MM.1S (cell line): ENCODE results near the gene MMS19.

Source experiments
- DNase-seq: peaks from one replicate; pipeline ENCODE4 v3.0.0-alpha.2; 2015
- H2AFZ ChIP-seq: fragments of 300-600 bp; sonication (generic); 2 replicates; pipeline ENCODE4 v1.6.0; 2016; ENCODE audit warnings: antibody characterized with exemption, low read length
- H3F3A ChIP-seq: fragments of 300-600 bp; sonication (generic); 2 replicates; pipeline ENCODE4 v1.6.1; 2016; ENCODE audit warnings: mild to moderate bottlenecking, antibody characterized with exemption, low read length, moderate library complexity, mixed read lengths; ENCODE audit not compliant: insufficient read depth
- H3K27ac ChIP-seq: fragments of 300-600 bp; sonication (generic); 2 replicates; pipeline ENCODE4 v1.5.1; 2016; ENCODE audit warnings: mild to moderate bottlenecking, low read length
- H3K27me3 ChIP-seq: fragments of 300-600 bp; sonication (generic); replicated peaks from 2 replicates; pipeline ENCODE4 v1.6.0; 2016; ENCODE audit warnings: low read length; ENCODE audit not compliant: insufficient read depth
- H3K36me3 ChIP-seq: fragments of 300-600 bp; sonication (generic); replicated peaks from 2 replicates; pipeline ENCODE4 v1.6.1; 2016; ENCODE audit warnings: mild to moderate bottlenecking, low read length, mixed read lengths; ENCODE audit not compliant: insufficient read depth
- H3K4me1 ChIP-seq: fragments of 300-600 bp; sonication (generic); 2 replicates; pipeline ENCODE4 v1.6.1; 2016; ENCODE audit warnings: low read length, mixed read lengths
- H3K4me2 ChIP-seq: fragments of 300-600 bp; sonication (generic); 2 replicates; pipeline ENCODE4 v1.6.0; 2016; ENCODE audit warnings: low read depth, low read length
- H3K4me3 ChIP-seq: fragments of 300-600 bp; sonication (generic); 2 replicates; pipeline ENCODE4 v1.5.1; 2016; ENCODE audit warnings: low read length, mixed read lengths
- H3K79me2 ChIP-seq: fragments of 300-600 bp; sonication (generic); 2 replicates; pipeline ENCODE4 v1.6.1; 2016; ENCODE audit warnings: mixed run types, low read length, mixed read lengths
- H3K9ac ChIP-seq: fragments of 300-600 bp; sonication (generic); 2 replicates; pipeline ENCODE4 v1.6.1; 2016; ENCODE audit warnings: low read length, mixed read lengths
- H3K9me2 ChIP-seq: fragments of 300-600 bp; sonication (generic); replicated peaks from 2 replicates; pipeline ENCODE4 v1.6.1; 2016; ENCODE audit warnings: mild to moderate bottlenecking, low read length, mixed read lengths; ENCODE audit not compliant: insufficient read depth
- H3K9me3 ChIP-seq: fragments of 300-600 bp; sonication (generic); replicated peaks from 2 replicates; pipeline ENCODE4 v1.6.1; 2016; ENCODE audit warnings: mild to moderate bottlenecking, low read length, mixed read lengths; ENCODE audit not compliant: insufficient read depth
- H4K20me1 ChIP-seq: fragments of 300-600 bp; sonication (generic); 2 replicates; pipeline ENCODE4 v1.6.1; 2016; ENCODE audit warnings: mild to moderate bottlenecking, low read length, moderate library complexity, mixed read lengths; ENCODE audit not compliant: insufficient read depth
- EZH2 ChIP-seq: fragments of 300-600 bp; sonication (generic); optimal IDR thresholded peaks from 2 replicates; pipeline ENCODE3; 2017; ENCODE audit warnings: low read depth, mild to moderate bottlenecking, antibody characterized with exemption, low read length, mixed read lengths
- EZH2phosphoT487 ChIP-seq: fragments of 300-600 bp; sonication (generic); IDR thresholded peaks from 2 replicates; pipeline ENCODE4 v1.6.1; 2018; ENCODE audit warnings: antibody characterized with exemption, low read length
- TF ChIP-seq, protein P1 (sequence below): fragments of 300-600 bp; sonication (generic); IDR thresholded peaks from 2 replicates; pipeline ENCODE4 v1.5.1; 2016; ENCODE audit warnings: antibody characterized with exemption, low read length, mixed read lengths

The MMS19 gene

DNA sequence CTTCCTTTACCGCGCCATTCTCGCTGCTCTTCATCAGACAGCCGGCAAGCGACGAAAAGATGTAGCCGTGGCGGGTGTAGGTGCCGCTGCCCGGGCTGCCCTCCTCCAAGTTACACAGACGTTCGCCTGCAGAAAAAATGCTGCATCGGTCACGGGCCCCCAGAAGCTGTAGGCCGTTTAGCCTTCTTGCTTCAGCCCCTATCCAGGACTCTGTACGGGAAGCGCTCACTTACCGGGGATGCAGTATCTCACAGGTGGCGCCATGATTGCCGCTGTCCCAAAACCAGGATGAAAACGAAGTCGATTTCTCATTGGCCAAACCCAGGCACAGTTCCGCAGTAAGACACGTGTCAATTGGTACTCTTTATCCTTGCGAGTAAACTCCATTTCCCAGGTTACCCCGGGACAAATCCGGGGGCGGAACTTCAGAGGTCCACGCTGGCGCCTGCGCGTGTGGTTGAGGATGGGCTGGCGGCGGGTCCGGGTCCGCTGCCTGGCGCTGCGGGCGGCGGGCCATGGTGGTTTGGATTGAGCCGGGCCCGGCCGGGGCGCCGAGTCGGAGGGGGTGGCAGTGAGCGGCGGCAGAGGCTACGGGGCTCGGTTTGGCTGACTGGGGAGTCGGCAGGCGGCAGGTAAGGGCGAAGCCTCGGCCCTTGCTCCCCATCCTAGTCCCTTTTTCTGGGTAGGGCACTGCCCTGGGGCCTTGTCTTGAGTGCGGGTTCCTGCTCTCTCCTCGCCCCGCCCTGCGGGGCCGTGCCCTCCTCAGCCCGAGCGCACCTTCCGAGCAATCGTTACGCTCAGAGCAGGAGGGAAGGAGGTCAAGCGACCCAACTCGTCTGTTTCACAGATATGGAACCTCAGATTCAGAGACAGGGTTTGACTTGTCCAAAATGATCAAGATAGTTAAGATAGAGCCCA is 52.2 kb downstream of the MMS19 start, which contains the start of the genes EXOSC1 and ZDHHC16:
EXOSC1 (minus strand) TSS at position 285 of the 918 bp plus-strand sequence; CDS start at position 264, 21 bp downstream.
ZDHHC16 (plus strand) TSS at position 454 of the 918 bp plus-strand sequence. CDS start 5,501 bp downstream, outside the sequence.
- Histone ChIP-seq H3K9me3 (no peaks in the 10 kb centered on the region), H4K20me1 (no peaks in the 10 kb centered on the region), H3K9ac (peak within 1 kb of the TSS; percentile 63), H3F3A (peaks cover 6% of the 10 kb centered on the region), H3K9me2 (no peaks in the 10 kb centered on the region), H3K27ac (peak within 1 kb of the TSS; percentile 29; the same call in 1 of the 2 replicates), H3K36me3 (no peaks in the 10 kb centered on the region), H3K4me3 (peak within 1 kb of the TSS; percentile 82), H3K27me3 (no peaks in the 10 kb centered on the region), H2AFZ (peak within 1 kb of the TSS; percentile 68), H3K4me1 (peaks cover 14% of the 10 kb centered on the region), H3K4me2 (peak within 1 kb of the TSS; percentile 85), H3K79me2 (peaks cover 79% of the 10 kb centered on the region)
- DNase-seq: peak; percentile 98
- TF ChIP-seq EZH2 (no peak), EZH2phosphoT487 (no peak)
- TF ChIP-seq, protein P1, sequence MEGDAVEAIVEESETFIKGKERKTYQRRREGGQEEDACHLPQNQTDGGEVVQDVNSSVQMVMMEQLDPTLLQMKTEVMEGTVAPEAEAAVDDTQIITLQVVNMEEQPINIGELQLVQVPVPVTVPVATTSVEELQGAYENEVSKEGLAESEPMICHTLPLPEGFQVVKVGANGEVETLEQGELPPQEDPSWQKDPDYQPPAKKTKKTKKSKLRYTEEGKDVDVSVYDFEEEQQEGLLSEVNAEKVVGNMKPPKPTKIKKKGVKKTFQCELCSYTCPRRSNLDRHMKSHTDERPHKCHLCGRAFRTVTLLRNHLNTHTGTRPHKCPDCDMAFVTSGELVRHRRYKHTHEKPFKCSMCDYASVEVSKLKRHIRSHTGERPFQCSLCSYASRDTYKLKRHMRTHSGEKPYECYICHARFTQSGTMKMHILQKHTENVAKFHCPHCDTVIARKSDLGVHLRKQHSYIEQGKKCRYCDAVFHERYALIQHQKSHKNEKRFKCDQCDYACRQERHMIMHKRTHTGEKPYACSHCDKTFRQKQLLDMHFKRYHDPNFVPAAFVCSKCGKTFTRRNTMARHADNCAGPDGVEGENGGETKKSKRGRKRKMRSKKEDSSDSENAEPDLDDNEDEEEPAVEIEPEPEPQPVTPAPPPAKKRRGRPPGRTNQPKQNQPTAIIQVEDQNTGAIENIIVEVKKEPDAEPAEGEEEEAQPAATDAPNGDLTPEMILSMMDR: peak; percentile 29

GRCh38 chr10:97445357-97445721 is 52.9 kb downstream of the MMS19 start:
- H3F3A ChIP-seq: peaks cover 6% of the 10 kb centered on the region
- peak overlapping the region; percentile 68 for H2AFZ ChIP-seq
- no peaks in the 10 kb centered on the region for H4K20me1 ChIP-seq
- H3K27me3 ChIP-seq: no peaks in the 10 kb centered on the region
- peak overlapping the region; percentile 63 for H3K9ac ChIP-seq
- DNase-seq: no peak
- TF ChIP-seq EZH2 (no peak), EZH2phosphoT487 (no peak)
- TF ChIP-seq, protein P1: no peak
- H3K79me2 ChIP-seq: peaks cover 72% of the 10 kb centered on the region
- no peaks in the 10 kb centered on the region for H3K36me3 ChIP-seq
- no peaks in the 10 kb centered on the region for H3K9me2 ChIP-seq
- H3K4me1 ChIP-seq: peaks cover 14% of the 10 kb centered on the region
- no peaks in the 10 kb centered on the region for H3K9me3 ChIP-seq
- peak overlapping the region; percentile 85 for H3K4me2 ChIP-seq
- H3K4me3 ChIP-seq: peak overlapping the region; percentile 82
- H3K27ac ChIP-seq: peak overlapping the region; percentile 21; the same call in 1 of the 2 replicates

DNA sequence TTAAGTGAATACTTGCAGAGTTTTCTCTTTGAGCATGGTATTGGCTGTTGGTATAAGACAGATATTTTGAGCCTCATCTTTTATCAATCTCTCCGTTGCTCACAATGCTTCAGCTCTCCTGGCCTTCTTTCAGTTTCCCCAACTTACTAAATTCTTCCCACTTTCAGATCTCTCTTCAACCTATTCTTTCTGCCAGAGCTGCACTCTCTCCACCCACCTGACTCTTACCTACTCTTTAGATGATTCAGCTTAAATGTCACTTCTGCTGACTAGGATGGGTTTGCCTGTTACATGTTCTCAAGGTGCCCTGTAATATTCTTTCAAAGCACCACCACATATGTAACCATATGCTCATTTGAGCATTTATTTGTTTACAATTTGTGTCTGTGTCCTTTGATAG is 54.0 kb downstream of the MMS19 start:
- Histone ChIP-seq H3K79me2 (peaks cover 64% of the 10 kb centered on the region), H3K9me3 (no peaks in the 10 kb centered on the region), H4K20me1 (no peaks in the 10 kb centered on the region), H3F3A (peaks cover 6% of the 10 kb centered on the region), H3K36me3 (no peaks in the 10 kb centered on the region), H3K9me2 (no peaks in the 10 kb centered on the region), H3K9ac (peak overlapping the region; percentile 63; the same call in 1 of the 2 replicates), H3K27ac (peak overlapping the region; percentile 29; the same call in 1 of the 2 replicates), H3K4me2 (peak overlapping the region; percentile 85), H3K4me1 (peaks cover 14% of the 10 kb centered on the region), H2AFZ (no peak overlapping the region), H3K27me3 (no peaks in the 10 kb centered on the region), H3K4me3 (peak overlapping the region; percentile 82)
- no peak for TF ChIP-seq EZH2phosphoT487
- no peak for TF ChIP-seq EZH2
- TF ChIP-seq, protein P1: no peak
- peak; percentile 45 for DNase-seq
